GM18511 (cell line): ENCODE measurements around the gene CAPN10.

Source experiments
- ATAC-seq: cut with Tn5 transposase; IDR thresholded peaks from one replicate; pipeline ENCODE4 v1.9.1; 2021; ENCODE audit warnings: mild to moderate bottlenecking, moderate library complexity; ENCODE audit not compliant: unreplicated experiment

CAPN10 gene

GRCh38 chr2:240574386-240575100 is 12.0 kb upstream of the CAPN10 start:
- no peak for ATAC-seq

- no peak for ATAC-seq
These were observed 11.2 kb upstream of the CAPN10 start for GRCh38 chr2:240575101-240575965.

GRCh38 chr2:240576036-240576435 is 10.5 kb upstream of the CAPN10 start:
- no peak for ATAC-seq

GRCh38 chr2:240576436-240577205 is 9.9 kb upstream of the CAPN10 start:
- no peak for ATAC-seq

DNA sequence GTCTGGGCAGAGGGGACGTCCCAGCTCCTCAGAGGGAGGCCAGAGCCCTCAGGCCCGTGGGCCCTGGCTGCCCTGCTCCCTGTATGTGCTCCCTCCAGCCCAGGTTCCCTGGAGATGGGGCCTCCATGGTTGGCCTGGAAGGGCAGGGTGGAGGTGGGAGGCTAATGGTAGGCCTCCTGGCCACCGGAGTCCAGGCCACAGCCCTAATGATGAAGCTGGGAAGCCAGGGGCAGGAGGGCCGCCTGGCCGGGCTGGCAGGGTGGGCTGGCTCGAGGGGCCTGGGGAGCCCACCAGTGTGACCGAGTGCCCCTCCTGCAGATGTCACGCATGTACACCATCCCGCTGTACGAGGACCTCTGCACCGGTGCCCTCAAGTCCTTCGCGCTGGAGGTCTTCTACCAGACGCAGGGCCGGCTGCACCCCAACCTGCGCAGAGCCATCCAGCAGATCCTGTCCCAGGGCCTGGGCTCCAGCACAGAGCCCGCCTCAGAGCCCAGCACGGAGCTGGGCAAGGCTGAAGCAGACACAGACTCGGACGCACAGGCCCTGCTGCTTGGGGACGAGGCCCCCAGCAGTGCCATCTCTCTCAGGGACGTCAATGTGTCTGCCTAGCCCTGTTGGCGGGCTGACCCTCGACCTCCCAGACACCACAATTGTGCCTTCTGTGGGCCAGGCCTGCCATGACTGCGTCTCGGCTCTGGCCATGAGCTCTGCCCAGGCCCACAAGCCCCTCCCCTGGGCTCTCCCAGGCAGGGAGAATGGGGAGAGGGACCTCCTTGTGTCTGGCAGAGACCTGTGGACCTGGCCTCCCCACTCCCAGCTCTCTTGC is 9.0 kb upstream of the CAPN10 start:
- ATAC-seq, result no peak

- ATAC-seq, result no peak
These were observed 8.5 kb upstream of the CAPN10 start for GRCh38 chr2:240578110-240578450.

DNA sequence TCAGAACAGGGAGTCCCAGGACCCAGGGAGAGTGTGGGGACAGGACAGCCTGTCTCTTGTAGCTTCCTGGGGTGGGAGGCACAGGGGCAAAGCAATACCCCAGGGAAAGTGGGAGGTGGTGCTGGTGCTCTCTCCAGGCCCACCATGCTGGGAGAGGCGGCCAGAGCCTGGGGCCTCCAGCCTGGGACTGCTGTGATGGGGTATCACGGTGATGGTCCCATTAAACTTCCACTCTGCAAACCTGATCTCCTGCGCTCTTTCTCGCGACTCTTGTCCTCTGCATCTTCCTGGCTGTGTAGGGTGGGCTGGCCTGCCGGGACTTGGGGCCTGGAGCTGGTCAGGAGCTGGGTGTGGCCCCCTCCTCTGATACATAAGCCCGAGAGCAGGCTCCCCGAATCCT is 8.0 kb upstream of the CAPN10 start:
- no peak for ATAC-seq

DNA sequence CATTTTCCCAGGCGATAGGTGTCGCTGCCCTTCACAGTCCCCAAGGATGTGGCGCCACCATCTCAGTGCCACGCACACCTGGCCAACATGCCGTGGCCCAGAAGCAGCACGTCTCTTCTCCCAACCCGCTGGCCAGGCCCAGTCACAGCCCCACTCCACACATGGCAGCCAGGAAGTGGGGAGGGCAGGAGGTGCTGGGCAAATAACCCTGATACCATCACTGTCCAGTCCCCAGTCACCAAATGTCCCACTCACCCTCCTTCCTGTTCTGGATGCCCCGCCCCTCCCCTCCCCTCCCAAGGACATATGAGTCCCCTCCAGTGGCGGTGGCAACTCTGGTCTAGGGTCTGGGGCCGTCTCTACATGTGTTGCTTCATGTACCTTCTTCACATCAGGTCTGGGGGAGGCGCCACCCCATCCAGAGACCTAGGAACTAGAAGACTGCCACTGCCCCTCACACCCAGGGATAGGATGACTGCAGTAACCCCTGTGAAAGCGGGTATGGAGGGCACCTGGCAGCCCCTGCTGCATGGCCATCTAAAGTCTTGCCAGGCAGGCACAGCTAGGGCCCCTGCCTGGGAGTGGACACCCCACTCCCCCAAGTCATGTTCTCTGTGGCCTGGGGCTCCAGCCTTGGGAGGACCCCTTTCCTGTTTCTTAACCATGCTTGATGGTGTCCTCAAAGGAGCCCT is 7.3 kb upstream of the CAPN10 start:
- no peak for ATAC-seq

- ATAC-seq, result no peak
These were observed 6.5 kb upstream of the CAPN10 start for GRCh38 chr2:240579771-240580614.

- no peak for ATAC-seq
These were observed 4.7 kb upstream of the CAPN10 start for GRCh38 chr2:240581811-240582210.

- no peak for ATAC-seq
These were observed 3.8 kb upstream of the CAPN10 start for GRCh38 chr2:240582781-240583180.

GRCh38 chr2:240583774-240584173 is 2.8 kb upstream of the CAPN10 start:
- no peak for ATAC-seq

DNA sequence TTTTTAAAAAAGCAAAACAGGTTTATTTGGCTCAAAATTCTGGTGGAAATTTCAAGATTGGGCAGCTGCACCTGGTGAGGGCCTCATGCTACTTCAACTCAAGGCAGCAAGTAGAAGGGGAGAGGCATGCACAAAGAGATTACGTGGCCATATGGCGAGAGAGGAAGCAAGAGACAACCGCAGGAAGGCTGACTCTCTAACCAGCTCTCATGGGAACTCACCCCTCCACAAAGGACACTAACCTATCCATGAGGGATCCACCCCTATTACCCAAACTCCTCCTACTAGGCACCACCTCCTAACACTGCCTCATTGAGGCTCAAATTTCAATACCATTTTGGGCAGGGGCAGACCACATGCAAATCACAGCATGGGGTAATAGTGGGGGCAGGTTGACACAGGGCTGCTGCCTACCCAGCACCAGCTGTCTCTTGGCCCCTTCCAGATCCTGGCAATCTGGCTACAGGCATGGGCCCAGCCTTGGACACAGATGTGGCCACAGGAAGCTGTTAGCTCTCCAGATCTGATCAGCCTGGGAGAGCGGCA is 2.0 kb upstream of the CAPN10 start:
- peak; percentile 68 for ATAC-seq

- ATAC-seq, result peak; percentile 38
These were observed 1.4 kb upstream of the CAPN10 start for GRCh38 chr2:240585101-240585500.

DNA sequence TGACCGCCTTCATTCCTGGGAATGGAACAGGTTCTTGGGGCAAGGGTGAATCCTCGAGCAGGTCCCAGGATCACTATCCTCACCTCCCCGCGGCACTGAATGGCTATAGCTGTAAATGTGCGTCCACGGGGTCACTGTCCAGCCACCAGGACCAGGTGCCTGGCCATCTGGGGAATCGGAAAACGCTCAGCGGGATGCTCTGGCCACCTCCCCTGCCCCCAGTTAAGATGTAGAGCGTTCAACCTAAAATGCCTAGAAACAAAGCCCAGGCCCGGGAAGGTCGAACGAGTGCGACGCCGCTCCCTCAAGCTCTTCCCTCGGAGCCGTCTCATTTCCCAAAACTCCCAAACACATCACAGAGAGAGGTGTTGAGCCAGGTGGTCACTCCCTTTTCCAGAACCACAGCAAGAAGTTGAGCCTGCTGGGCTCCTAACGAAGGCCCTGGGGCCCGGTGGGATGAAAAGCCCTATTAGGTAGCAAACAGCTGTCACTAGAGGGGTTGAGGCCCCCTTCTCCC is 795 bp upstream of the CAPN10 start:
- no peak for ATAC-seq

- no peak for ATAC-seq
These were observed 626 bp downstream of the CAPN10 start for GRCh38 chr2:240586919-240587800.

DNA sequence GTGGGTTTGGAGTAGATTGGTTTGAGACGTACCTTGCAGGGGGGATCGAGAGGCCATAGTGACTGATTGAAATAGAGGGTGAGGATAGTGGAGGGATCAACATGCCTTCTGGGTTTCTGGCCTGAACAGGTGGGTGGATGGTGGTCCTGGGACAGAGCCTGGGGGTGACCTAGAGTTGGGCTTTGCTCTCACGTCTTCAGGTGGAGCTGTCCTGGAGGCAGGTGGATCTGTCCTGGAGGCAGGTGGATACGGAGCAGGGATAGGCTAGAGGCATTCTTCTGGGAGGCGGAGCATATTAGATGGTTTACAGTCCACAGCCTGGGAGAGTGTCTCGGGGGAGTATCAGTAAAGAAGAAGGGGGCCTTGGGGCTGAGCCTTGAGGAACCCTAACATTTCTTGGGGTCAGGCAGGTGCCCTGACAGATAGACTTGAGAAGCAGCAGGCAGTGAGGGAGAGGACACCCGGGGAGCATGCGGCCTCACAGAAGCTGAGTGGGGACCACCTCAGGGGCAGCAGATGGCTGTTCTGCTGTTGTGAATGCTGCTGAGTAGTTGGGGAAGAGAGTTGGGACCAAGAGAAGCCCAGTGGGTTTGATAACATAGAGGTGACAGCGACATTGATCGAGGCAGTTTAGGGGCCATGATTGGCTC is 1.6 kb downstream of the CAPN10 start:
- no peak for ATAC-seq
